ENCODE measurements around the gene RAP1GAP2. TPM values are rescaled to one million over a fixed set of nuclear protein-coding genes. Genes with fewer than 3 reads are reported as not detected.

RAP1GAP2 gene
- total RNA-seq, 1 donor from 2014 or later, result 17.0 TPM

DNA sequence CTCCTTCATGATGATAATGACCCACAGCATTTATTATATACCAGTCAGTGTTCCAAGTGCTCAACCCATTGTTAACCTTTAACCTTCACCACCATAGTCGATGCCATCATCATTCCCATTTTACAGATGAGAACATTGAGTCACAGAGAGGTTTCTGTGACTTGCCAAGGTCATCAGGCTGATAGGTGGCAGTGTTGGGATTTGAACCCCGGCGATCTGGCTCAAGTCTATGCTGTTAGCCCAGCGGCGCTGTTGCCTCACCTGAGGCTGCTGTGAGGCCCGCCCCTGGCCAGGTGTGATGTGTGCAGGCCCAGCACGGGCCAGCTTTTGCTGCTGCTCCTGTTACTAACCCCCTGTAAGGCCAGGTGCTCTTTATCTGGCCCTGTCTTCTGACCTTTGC is 166.0 kb downstream of the RAP1GAP2 start:
- no peak overlapping the region for H3K4me3 ChIP-seq
- no peaks in the 10 kb centered on the region for H3K36me3 ChIP-seq
- no peak overlapping the region for H3K27ac ChIP-seq
- H3K27me3 ChIP-seq (ENCODE audit: low read depth), result no peaks in the 10 kb centered on the region
- TF ChIP-seq, protein P1, sequence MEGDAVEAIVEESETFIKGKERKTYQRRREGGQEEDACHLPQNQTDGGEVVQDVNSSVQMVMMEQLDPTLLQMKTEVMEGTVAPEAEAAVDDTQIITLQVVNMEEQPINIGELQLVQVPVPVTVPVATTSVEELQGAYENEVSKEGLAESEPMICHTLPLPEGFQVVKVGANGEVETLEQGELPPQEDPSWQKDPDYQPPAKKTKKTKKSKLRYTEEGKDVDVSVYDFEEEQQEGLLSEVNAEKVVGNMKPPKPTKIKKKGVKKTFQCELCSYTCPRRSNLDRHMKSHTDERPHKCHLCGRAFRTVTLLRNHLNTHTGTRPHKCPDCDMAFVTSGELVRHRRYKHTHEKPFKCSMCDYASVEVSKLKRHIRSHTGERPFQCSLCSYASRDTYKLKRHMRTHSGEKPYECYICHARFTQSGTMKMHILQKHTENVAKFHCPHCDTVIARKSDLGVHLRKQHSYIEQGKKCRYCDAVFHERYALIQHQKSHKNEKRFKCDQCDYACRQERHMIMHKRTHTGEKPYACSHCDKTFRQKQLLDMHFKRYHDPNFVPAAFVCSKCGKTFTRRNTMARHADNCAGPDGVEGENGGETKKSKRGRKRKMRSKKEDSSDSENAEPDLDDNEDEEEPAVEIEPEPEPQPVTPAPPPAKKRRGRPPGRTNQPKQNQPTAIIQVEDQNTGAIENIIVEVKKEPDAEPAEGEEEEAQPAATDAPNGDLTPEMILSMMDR (IDR thresholded peaks at IDR 0.05), result no peak
- intact Hi-C loops (cut with DNase I), result no loop called here
- no peaks in the 10 kb centered on the region for H3K4me1 ChIP-seq
- H3K9me3 ChIP-seq, result no peaks in the 10 kb centered on the region
- DNase-seq (no peak), ATAC-seq (no peak)

- intact Hi-C loops (cut with DNase I), result no loop called here
- Histone ChIP-seq H3K4me3 (no peak overlapping the region), H3K36me3 (no peaks in the 10 kb centered on the region), H3K9me3 (no peaks in the 10 kb centered on the region), H3K27ac (no peak overlapping the region), H3K27me3 (ENCODE audit: low read depth) (no peaks in the 10 kb centered on the region), H3K4me1 (no peaks in the 10 kb centered on the region)
- TF ChIP-seq, protein P1 (IDR thresholded peaks at IDR 0.05), result no peak
- DNase-seq (no peak), ATAC-seq (no peak)
These were observed 166.5 kb downstream of the RAP1GAP2 start for GRCh38 chr17:2962729-2963128.

- intact Hi-C loops (cut with DNase I), result no loop called here
- no peak for DNase-seq
- TF ChIP-seq, protein P1 (IDR thresholded peaks at IDR 0.05), result no peak
These were observed 167.2 kb downstream of the RAP1GAP2 start for GRCh38 chr17:2963332-2964027.

GRCh38 chr17:2964028-2964356 is 167.8 kb downstream of the RAP1GAP2 start:
- TF ChIP-seq, protein P1 (IDR thresholded peaks at IDR 0.05), result no peak
- no peak overlapping the region for H3K4me3 ChIP-seq
- no peaks in the 10 kb centered on the region for H3K36me3 ChIP-seq
- no peak overlapping the region for H3K27ac ChIP-seq
- DNase-seq (no peak), ATAC-seq (no peak)
- no peaks in the 10 kb centered on the region for H3K4me1 ChIP-seq
- intact Hi-C loops (cut with DNase I), result no loop called here
- no peaks in the 10 kb centered on the region for H3K9me3 ChIP-seq
- no peaks in the 10 kb centered on the region for H3K27me3 ChIP-seq (ENCODE audit: low read depth)

More at GRCh38 chr17:2963332-2964027, 167.2 kb downstream of the RAP1GAP2 start:
- H3K4me1 ChIP-seq, result no peaks in the 10 kb centered on the region
- H3K36me3 ChIP-seq, result no peaks in the 10 kb centered on the region
- no peak overlapping the region for H3K4me3 ChIP-seq
- ATAC-seq, result no peak
- H3K27ac ChIP-seq, result no peak overlapping the region
- H3K27me3 ChIP-seq (ENCODE audit: low read depth), result no peaks in the 10 kb centered on the region
- H3K9me3 ChIP-seq, result no peaks in the 10 kb centered on the region

- intact Hi-C loops (cut with DNase I), result no loop called here
- Histone ChIP-seq H3K27me3 (ENCODE audit: low read depth) (no peaks in the 10 kb centered on the region), H3K27ac (no peak overlapping the region), H3K4me1 (no peaks in the 10 kb centered on the region), H3K4me3 (no peak overlapping the region), H3K36me3 (no peaks in the 10 kb centered on the region), H3K9me3 (no peaks in the 10 kb centered on the region)
- DNase-seq, result no peak
- no peak for ATAC-seq
- TF ChIP-seq, protein P1 (IDR thresholded peaks at IDR 0.05), result no peak
These were observed 168.1 kb downstream of the RAP1GAP2 start for GRCh38 chr17:2964370-2964769.

Data from lower lobe of right lung (tissue), 2 donors.